VCaP (cell line): ENCODE data around the gene TMTC1.
A peak's percentile ranks its signal among the peaks of the same experiment; 100 is the strongest.

ENCODE experiments used
- H3K27ac ChIP-seq: fragments of 450-650 bp; 2 replicates; pipeline ENCODE4 v1.5.1; 2017
- CTCF ChIP-seq: fragments of 450-650 bp; conservative IDR thresholded peaks from 2 replicates; pipeline ENCODE4 v1.5.1; 2017; ENCODE audit warnings: mild to moderate bottlenecking, moderate library complexity

The TMTC1 gene

GRCh38 chr12:29612912-29613311, 170.8 kb downstream of the TMTC1 start:
- no peak for TF ChIP-seq CTCF
- no peak overlapping the region for H3K27ac ChIP-seq

GRCh38 chr12:29611906-29612305, 171.8 kb downstream of the TMTC1 start:
- H3K27ac ChIP-seq: no peak overlapping the region

GRCh38 chr12:29610473-29611170, 173.1 kb downstream of the TMTC1 start:
- peak overlapping the region; percentile 40 for H3K27ac ChIP-seq
- 0 out of 2 replicates have a peak, but pooled peaks have one; percentile 15 for TF ChIP-seq CTCF

More at GRCh38 chr12:29611906-29612305, 171.8 kb downstream of the TMTC1 start:
- no peak for TF ChIP-seq CTCF

- no peak for TF ChIP-seq CTCF
- no peak overlapping the region for H3K27ac ChIP-seq
Measured at GRCh38 chr12:29609431-29610215, 174.1 kb downstream of the TMTC1 start.

- no peak overlapping the region for H3K27ac ChIP-seq
- no peak for TF ChIP-seq CTCF
Measured at GRCh38 chr12:29608581-29608980, 175.2 kb downstream of the TMTC1 start.

GRCh38 chr12:29599381-29599780, 184.4 kb downstream of the TMTC1 start:
- H3K27ac ChIP-seq: no peak overlapping the region
- no peak for TF ChIP-seq CTCF

- no peak overlapping the region for H3K27ac ChIP-seq
- TF ChIP-seq CTCF: no peak
Measured at GRCh38 chr12:29595071-29595755, 188.5 kb downstream of the TMTC1 start.
